Placental epithelial cell (primary cell): ENCODE results near the gene EML1. TPM values are rescaled to one million over a fixed set of nuclear protein-coding genes. Genes with fewer than 3 reads are reported as not detected.

Source experiments
- small RNA-seq: library from RNA; depleted of rRNA; stranded (forward); fragments of <200 nt; gene quantifications from one replicate; pipeline ENCODE3, GENCODE V24; 2012
- total RNA-seq: library from RNA; depleted of rRNA; stranded (reverse); fragments of >200 nt; gene quantifications from 2 replicates; pipeline ENCODE4 v1.2.3, GENCODE V29; 2012

EML1 gene, protein sequence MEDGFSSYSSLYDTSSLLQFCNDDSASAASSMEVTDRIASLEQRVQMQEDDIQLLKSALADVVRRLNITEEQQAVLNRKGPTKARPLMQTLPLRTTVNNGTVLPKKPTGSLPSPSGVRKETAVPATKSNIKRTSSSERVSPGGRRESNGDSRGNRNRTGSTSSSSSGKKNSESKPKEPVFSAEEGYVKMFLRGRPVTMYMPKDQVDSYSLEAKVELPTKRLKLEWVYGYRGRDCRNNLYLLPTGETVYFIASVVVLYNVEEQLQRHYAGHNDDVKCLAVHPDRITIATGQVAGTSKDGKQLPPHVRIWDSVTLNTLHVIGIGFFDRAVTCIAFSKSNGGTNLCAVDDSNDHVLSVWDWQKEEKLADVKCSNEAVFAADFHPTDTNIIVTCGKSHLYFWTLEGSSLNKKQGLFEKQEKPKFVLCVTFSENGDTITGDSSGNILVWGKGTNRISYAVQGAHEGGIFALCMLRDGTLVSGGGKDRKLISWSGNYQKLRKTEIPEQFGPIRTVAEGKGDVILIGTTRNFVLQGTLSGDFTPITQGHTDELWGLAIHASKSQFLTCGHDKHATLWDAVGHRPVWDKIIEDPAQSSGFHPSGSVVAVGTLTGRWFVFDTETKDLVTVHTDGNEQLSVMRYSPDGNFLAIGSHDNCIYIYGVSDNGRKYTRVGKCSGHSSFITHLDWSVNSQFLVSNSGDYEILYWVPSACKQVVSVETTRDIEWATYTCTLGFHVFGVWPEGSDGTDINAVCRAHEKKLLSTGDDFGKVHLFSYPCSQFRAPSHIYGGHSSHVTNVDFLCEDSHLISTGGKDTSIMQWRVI
- total RNA-seq: 8.9 and 18.5 TPM in 2 replicates

DNA sequence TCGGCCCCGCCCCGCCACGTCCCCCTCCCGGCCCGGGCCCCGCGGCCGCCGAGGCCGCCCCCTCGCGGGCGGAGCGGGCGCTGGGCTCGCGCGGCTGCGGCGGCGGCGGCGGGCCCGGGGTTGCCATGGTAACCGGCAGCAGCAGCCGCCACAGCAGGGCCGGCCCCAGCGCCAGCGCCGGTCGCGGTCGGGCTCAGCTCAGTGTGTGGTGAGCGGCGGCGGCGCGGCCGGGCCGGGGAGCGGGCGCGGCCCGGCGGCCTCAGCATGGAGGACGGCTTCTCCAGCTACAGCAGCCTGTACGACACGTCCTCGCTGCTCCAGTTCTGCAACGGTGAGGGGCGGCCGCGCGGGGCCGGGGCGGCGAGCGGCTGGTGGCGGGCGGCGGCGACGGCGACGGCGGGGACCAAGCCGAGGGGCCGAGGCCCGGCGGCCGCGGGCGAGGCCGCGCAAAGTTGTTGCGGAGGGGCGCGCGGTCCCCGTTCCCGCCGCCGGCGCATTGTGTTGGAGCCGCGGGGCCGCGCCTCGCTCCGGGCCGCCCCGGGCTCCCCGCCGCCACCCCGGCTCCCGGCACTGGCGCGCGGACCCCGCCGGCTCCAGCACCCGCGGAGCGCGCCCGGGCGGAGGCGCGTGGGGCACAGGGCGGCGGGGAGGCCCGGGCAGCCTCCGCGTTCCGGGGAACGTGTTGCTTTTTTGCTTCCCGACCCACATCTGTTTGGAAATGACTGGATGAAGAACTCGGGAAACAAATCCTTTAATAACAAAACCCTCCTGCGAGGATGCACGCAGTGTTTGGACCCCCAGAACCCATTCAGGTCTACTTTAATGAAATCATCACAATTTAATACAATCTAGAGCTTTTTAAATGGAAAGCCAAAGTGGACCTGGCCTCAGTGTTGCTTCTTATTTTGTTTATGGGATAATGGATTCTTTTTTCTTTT is at the start of gene EML1:
Gene EML1, plus strand, starts transcription at position 201 of the 938 bp plus-strand sequence. Its CDS starts 64 bp downstream, at position 265.

Small RNAs within 50 kb of the gene (small RNA-seq; reads per million reads assigned to genes)
- gene RNU1-47P: 0.09 reads per million

Other genes with a start within 250 kb of the EML1 start
- 29.8 and 36.2 TPM in 2 replicates for gene CCDC85C, start 189.2 kb upstream of the EML1 start, total RNA-seq
- 6.7 and 7.5 TPM in 2 replicates for gene HHIPL1, start 148.3 kb upstream of the EML1 start, total RNA-seq
- 0.87 and 1.2 TPM in 2 replicates for gene CYP46A1, start 109.1 kb upstream of the EML1 start, total RNA-seq